Fibroblast of pulmonary artery (primary cell): ENCODE measurements around the gene PACS2.
A peak's percentile ranks its signal among the peaks of the same experiment; 100 is the strongest.
"Not testable (repeated sequence)": the region's sequence is repeated elsewhere in the genome, so short reads cannot be mapped to it uniquely, and the experiment has no call there.

ENCODE experiments used
- DNase-seq: peaks from one replicate; pipeline ENCODE4 v3.0.0-alpha.2; 2010; ENCODE audit warnings: low read depth
- H3K4me3 ChIP-seq: replicated peaks from 2 replicates; pipeline ENCODE4 v1.5.1; 2011; ENCODE audit warnings: low read depth, mild to moderate bottlenecking, control low read depth, low read length, moderate library complexity
- CTCF ChIP-seq: IDR thresholded peaks from 2 replicates; pipeline ENCODE4 v1.5.1; 2011; ENCODE audit warnings: mild to moderate bottlenecking, control low read depth, low read length, inconsistent platforms; ENCODE audit errors: missing control alignments

The PACS2 gene

GRCh38 chr14:105273062-105273461 is 41.5 kb upstream of the PACS2 start:
- DNase-seq, result no peak
- no peak for TF ChIP-seq CTCF

DNA sequence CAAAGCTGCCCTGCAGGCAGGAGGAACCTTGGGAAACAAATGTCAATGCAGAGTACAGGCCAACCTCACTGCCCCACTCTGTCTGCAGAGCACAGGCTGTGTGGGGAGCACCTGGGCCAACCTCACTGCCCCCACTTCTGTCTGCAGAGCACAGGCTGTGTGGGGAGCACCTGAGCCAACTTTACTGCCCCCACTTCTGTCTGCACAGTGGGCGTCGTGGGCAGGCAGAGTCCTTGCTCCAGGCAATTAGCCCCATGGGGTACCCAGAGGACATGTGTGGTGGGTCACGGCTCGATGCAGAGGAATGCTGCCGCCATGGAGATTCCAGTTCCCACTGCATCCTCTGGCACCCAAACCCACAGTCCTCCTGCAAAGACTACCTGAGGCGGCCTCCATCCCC is 39.9 kb upstream of the PACS2 start:
- no peak for DNase-seq
- no peak for TF ChIP-seq CTCF

More at GRCh38 chr14:105273062-105273461, 41.5 kb upstream of the PACS2 start:
- no peak overlapping the region for H3K4me3 ChIP-seq

DNA sequence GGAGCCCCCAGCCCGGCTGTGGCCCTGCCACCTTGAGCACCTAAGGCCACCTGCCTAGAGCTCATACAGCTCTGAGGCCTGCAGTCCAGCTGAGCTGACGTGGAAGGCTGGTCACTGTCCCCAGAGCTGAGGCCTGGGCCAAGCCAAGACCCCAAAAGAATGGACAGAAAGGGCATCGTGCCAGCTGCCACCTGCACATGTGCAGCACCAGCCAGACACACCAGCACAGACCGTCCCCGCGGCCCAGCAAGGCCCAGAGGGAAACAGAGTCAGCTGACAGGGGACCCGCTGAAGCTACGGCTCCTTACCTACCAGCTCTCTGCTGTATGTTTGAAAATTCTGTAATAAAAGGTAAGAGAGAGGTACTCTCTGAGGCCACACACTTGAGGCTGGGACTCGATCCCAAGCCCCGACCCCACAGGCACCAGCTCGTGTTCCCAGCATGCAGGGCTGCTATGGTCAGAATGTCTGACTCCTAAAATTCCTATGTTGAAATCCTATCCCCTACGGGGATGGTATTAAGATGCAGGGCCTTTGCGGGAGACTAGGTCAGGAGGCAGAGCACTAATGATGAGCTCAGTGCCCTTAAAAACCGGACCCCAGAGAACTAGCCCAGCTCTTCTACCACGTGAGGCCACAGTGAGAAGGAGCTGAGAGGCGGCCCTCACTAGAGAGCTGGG is 39.1 kb upstream of the PACS2 start:
- H3K4me3 ChIP-seq, result no peak overlapping the region
- no peak for TF ChIP-seq CTCF
- DNase-seq, result peak; percentile 51

More for the DNA sequence above, 39.9 kb upstream of the PACS2 start:
- no peak overlapping the region for H3K4me3 ChIP-seq

DNA sequence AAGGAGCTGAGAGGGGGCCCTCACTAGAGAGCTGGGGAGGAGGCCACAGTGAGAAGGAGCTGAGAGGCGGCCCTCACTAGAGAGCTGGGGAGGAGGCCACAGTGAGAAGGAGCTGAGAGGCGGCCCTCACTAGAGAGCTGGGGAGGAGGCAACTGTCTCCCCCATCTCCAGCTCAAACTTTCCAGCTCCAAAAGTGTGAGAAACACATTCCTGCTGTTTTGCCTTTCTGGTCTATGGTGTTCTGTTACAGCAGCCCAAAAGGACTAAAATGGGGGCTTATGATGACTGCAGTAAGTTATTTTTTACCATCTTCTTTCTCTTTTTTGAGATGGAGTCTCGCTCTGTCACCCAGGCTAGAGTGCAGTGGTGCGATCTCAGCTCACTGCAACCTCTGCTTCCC is 37.1 kb upstream of the PACS2 start:
- H3K4me3 ChIP-seq, DNase-seq: not testable (repeated sequence)

- no peak for DNase-seq
- TF ChIP-seq CTCF, result no peak
- no peak overlapping the region for H3K4me3 ChIP-seq
Measured at GRCh38 chr14:105279642-105280361, 34.7 kb upstream of the PACS2 start.

- DNase-seq, result no peak
- TF ChIP-seq CTCF, result no peak
- H3K4me3 ChIP-seq, result no peak overlapping the region
Measured at GRCh38 chr14:105280525-105280924, 34.0 kb upstream of the PACS2 start.

GRCh38 chr14:105281371-105282097 is 33.0 kb upstream of the PACS2 start:
- no peak overlapping the region for H3K4me3 ChIP-seq
- peak; percentile 74 for DNase-seq
- peak; percentile 79 for TF ChIP-seq CTCF
